GM18951 (cell line): ENCODE data around the gene RAD51.

Source experiments
- POLR2A ChIP-seq: IDR thresholded peaks from 4 replicates; pipeline ENCODE4 v1.6.1; 2011; ENCODE audit warnings: mild to moderate bottlenecking; ENCODE audit not compliant: insufficient read length, insufficient read depth; ENCODE audit errors: extremely low read depth
- in situ Hi-C: fragments of 300-500 bp; cut with MboI; formaldehyde crosslinking; loops from one replicate; pipeline ENCODE4 v1.12.0; 2022; ENCODE audit warnings: low sequenced_read_pairs, mixed read lengths, inconsistent platforms; ENCODE audit not compliant: unreplicated experiment

The RAD51 gene

GRCh38 chr15:40743921-40744814 is 49.2 kb downstream of the RAD51 start:
- peak; percentile 12 for TF ChIP-seq POLR2A
- in situ Hi-C loops, result no loop called here

- TF ChIP-seq POLR2A, result no peak
- in situ Hi-C loops, result no loop called here
Measured at GRCh38 chr15:40744815-40745152, 49.8 kb downstream of the RAD51 start.

GRCh38 chr15:40746916-40747418 is 52.0 kb downstream of the RAD51 start:
- in situ Hi-C loops, result no loop called here
- no peak for TF ChIP-seq POLR2A

- TF ChIP-seq POLR2A, result no peak
- in situ Hi-C loops, result no loop called here
Measured at GRCh38 chr15:40747685-40748631, 53.0 kb downstream of the RAD51 start.

- in situ Hi-C loops, result no loop called here
Measured at GRCh38 chr15:40749151-40749630, 54.2 kb downstream of the RAD51 start.

GRCh38 chr15:40750885-40751284 is 55.9 kb downstream of the RAD51 start:
- in situ Hi-C loops, result no loop called here
- TF ChIP-seq POLR2A, result no peak

More at GRCh38 chr15:40749151-40749630, 54.2 kb downstream of the RAD51 start:
- TF ChIP-seq POLR2A, result no peak

GRCh38 chr15:40751745-40752144 is 56.8 kb downstream of the RAD51 start:
- in situ Hi-C loops, result no loop called here
- TF ChIP-seq POLR2A, result no peak

GRCh38 chr15:40754574-40754882 is 59.6 kb downstream of the RAD51 start:
- no peak for TF ChIP-seq POLR2A
- in situ Hi-C loops, result no loop called here

- in situ Hi-C loops, result no loop called here
- TF ChIP-seq POLR2A, result peak; percentile 90
Measured at GRCh38 chr15:40754883-40755811, 60.2 kb downstream of the RAD51 start, which contains the start of gene RMDN3. TSS of gene RMDN3 (minus strand) at chr15:40755254. CDS start at chr15:40754783, 471 bp downstream.

- in situ Hi-C loops, result no loop called here
Measured at GRCh38 chr15:40755812-40756208, 60.8 kb downstream of the RAD51 start.

GRCh38 chr15:40756938-40757337 is 62.0 kb downstream of the RAD51 start:
- in situ Hi-C loops, result no loop called here
- no peak for TF ChIP-seq POLR2A

More at GRCh38 chr15:40755812-40756208, 60.8 kb downstream of the RAD51 start:
- no peak for TF ChIP-seq POLR2A

- no peak for TF ChIP-seq POLR2A
- in situ Hi-C loops, result no loop called here
Measured at GRCh38 chr15:40759961-40760360, 65.0 kb downstream of the RAD51 start.

GRCh38 chr15:40762919-40763800 is 68.2 kb downstream of the RAD51 start:
- TF ChIP-seq POLR2A, result no peak
- in situ Hi-C loops, result no loop called here
